Fibroblast of lung (primary cell): ENCODE measurements around the gene GNL2.

Source experiments
- EZH2 ChIP-seq: IDR thresholded peaks from 2 replicates; pipeline ENCODE4 v1.5.1; 2012; ENCODE audit warnings: low read length, control low read depth, mild to moderate bottlenecking; ENCODE audit errors: missing control alignments
- TF ChIP-seq, protein P1 (sequence below), 2 donors: IDR thresholded peaks in 1 of 2; conservative IDR thresholded peaks in 1 of 2; 1 replicate in 1 of 2; 2 replicates in 1 of 2; pipeline ENCODE4 v1.5.1; 2011 to 2012; ENCODE audit warnings: low read length in 2 of 2, control low read depth in 1 of 2, inconsistent platforms in 1 of 2, low read depth in 1 of 2, mild to moderate bottlenecking in 1 of 2

DNA sequence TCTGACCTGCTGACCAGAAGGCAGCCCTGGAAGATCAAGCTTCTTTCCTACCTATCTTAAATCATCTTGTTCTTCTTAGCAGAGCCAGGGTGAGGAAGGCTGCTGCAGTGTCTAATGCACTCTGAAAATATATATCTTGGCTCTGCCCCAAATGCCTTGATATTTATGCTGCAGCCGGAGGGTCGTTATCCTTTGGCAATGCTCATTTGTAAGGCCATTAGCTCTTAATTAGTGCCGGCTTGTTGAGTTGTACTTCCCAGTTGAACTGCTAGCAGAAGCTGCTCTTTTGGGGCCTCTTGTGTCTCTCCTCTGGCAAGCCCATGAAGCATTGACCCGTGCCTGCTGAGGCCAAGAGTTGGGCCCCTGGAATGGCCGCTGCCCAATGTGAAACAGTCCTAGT is 4.2 kb upstream of the GNL2 start:
- TF ChIP-seq, protein P1, sequence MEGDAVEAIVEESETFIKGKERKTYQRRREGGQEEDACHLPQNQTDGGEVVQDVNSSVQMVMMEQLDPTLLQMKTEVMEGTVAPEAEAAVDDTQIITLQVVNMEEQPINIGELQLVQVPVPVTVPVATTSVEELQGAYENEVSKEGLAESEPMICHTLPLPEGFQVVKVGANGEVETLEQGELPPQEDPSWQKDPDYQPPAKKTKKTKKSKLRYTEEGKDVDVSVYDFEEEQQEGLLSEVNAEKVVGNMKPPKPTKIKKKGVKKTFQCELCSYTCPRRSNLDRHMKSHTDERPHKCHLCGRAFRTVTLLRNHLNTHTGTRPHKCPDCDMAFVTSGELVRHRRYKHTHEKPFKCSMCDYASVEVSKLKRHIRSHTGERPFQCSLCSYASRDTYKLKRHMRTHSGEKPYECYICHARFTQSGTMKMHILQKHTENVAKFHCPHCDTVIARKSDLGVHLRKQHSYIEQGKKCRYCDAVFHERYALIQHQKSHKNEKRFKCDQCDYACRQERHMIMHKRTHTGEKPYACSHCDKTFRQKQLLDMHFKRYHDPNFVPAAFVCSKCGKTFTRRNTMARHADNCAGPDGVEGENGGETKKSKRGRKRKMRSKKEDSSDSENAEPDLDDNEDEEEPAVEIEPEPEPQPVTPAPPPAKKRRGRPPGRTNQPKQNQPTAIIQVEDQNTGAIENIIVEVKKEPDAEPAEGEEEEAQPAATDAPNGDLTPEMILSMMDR (conservative IDR thresholded peaks at IDR 0.05 in 1 of 2, IDR thresholded peaks at IDR 0.05 in 1 of 2; ENCODE audit: low read depth in 1 of 2, low read length in 2 of 2), result no peak
- TF ChIP-seq EZH2, result no peak
